AG10803 (cell line): ENCODE data around the gene ILRUN.
"Not testable (repeated sequence)": the region's sequence is repeated elsewhere in the genome, so short reads cannot be mapped to it uniquely, and the experiment has no call there.

Source experiments
- DNase-seq: peaks from one replicate; pipeline ENCODE4 v3.0.0; 2010; ENCODE audit warnings: low read depth
- H3K4me3 ChIP-seq: 2 replicates; pipeline ENCODE4 v1.5.1; 2011; ENCODE audit warnings: mild to moderate bottlenecking, low read length, control low read depth
- TF ChIP-seq, protein P1 (sequence below): conservative IDR thresholded peaks from 2 replicates; pipeline ENCODE4 v1.5.1; 2011; ENCODE audit warnings: mild to moderate bottlenecking, low read length, control low read depth, inconsistent platforms

Gene ILRUN

DNA sequence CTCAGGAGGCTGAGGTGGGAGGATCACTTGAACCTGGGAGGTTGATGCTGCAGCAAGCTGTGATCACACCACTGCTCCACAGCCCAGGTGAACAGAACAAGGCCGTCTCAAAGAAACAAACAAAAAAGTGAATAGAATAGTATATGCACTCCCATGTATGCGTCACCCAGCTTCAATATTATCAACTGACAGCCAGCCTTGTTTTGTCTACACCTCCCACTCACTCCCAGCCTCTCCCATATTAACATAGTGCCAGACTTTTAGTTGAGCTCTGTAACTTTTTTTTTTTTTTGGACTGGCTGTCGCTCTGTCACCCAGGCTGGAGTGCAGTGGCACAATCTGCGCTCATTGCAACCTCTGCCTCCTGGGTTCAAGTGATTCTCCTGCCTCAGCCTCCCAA lies 18.1 kb upstream of the ILRUN start:
- H3K4me3 ChIP-seq = no peak overlapping the region
- TF ChIP-seq, protein P1, sequence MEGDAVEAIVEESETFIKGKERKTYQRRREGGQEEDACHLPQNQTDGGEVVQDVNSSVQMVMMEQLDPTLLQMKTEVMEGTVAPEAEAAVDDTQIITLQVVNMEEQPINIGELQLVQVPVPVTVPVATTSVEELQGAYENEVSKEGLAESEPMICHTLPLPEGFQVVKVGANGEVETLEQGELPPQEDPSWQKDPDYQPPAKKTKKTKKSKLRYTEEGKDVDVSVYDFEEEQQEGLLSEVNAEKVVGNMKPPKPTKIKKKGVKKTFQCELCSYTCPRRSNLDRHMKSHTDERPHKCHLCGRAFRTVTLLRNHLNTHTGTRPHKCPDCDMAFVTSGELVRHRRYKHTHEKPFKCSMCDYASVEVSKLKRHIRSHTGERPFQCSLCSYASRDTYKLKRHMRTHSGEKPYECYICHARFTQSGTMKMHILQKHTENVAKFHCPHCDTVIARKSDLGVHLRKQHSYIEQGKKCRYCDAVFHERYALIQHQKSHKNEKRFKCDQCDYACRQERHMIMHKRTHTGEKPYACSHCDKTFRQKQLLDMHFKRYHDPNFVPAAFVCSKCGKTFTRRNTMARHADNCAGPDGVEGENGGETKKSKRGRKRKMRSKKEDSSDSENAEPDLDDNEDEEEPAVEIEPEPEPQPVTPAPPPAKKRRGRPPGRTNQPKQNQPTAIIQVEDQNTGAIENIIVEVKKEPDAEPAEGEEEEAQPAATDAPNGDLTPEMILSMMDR = no peak
- no peak for DNase-seq

DNA sequence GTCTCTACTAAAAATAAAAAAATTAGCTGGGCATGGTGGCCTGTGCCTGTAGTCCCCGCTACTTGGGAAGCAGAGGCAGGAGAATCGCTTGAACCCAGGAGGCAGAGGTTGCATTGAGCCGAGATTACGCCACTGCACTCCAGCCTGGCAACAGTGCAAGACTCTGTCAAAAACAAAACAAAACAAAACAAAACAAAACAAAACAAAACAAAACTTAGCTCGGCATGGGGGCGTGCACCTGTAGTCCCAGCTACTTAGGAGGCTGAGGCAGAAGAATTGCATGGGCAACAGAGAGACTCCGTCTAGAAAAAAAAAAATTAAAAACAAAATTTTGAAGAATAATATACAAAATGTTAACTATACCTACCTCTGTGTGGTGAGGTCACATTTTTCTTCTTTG lies 16.3 kb upstream of the ILRUN start:
- not testable (repeated sequence) for DNase-seq, H3K4me3 ChIP-seq

DNA sequence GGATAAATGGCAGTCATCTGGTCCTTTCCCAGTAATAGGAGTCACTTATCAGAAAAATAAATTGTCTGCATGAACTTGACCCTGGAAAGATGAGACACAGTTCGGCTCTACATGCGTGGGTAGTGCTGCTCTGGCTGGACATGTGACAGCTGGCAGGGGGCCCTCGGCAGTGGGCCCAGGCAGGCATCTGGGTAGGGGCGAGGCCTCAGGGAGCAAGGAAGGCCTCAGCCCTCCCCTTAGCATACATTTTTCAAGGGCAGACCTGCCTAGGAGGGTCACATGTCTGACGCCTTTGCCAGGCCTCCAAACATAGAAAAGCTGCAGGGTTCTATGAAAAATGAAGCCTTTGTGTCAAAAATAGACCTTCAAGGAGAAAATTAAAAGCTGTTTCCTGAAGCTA lies 12.8 kb upstream of the ILRUN start:
- no peak overlapping the region for H3K4me3 ChIP-seq
- peak; percentile 57 for DNase-seq
- TF ChIP-seq, protein P1 = no peak

DNA sequence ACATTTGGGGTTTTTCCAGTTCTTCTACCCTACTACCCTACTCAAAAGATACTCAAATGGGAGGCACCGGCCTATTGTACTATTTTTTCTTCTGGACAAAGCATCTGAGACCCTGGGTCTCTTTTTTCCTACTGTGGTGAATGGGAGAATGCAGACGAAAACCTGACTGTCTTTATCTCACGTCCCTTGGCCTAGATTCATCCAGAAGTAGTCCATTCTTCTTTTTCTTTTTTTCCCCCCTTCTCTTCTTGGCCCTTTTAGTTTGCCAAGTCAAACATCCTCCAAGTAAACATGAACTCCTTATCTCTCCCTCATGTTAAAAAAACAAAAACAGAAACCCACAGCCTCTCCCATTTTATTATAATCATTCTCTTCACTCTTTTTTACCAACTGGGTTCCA lies 8.7 kb upstream of the ILRUN start:
- no peak for DNase-seq
- H3K4me3 ChIP-seq = no peak overlapping the region
- TF ChIP-seq, protein P1 = no peak

GRCh38 chr6:34701199-34701598 lies 4.6 kb upstream of the ILRUN start:
- TF ChIP-seq, protein P1 = no peak
- DNase-seq = no peak
- H3K4me3 ChIP-seq = no peak overlapping the region

GRCh38 chr6:34697904-34698559 lies 1.5 kb upstream of the ILRUN start:
- no peak for DNase-seq
- no peak overlapping the region for H3K4me3 ChIP-seq
- TF ChIP-seq, protein P1 = no peak

DNA sequence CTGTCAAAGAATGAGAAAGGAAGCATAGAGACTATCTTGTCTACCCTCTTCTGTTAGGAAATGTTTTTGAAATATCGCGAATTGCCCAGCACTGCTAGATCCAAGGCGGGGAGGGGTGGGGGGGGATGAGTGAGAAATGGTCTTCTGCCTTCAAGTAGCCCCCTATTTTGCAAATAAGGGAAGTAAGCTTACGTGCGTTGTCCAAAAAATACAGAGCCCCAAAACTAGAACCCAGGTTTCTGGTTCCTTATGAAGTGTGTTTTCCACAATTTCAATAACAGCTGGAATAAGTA lies 923 bp upstream of the ILRUN start:
- H3K4me3 ChIP-seq = peak overlapping the region; percentile 86
- TF ChIP-seq, protein P1 = no peak
- no peak for DNase-seq
